Osteoblast (primary cell): ENCODE measurements around the gene DHRS7C. TPM values are rescaled to one million over a fixed set of nuclear protein-coding genes. Genes with fewer than 3 reads are reported as not detected.

Experiments
- DNase-seq: peaks from one replicate; pipeline ENCODE4 v3.0.0; 2011; ENCODE audit warnings: low spot score, mixed read lengths; ENCODE audit not compliant: insufficient read length; ENCODE audit errors: missing footprints
- H2AFZ ChIP-seq: 2 replicates; pipeline ENCODE4 v1.6.0; 2011; ENCODE audit warnings: mild to moderate bottlenecking, low read length
- H3K27ac ChIP-seq: 2 replicates; pipeline ENCODE4 v1.5.1; 2011; ENCODE audit warnings: mild to moderate bottlenecking, low read depth, low read length, moderate library complexity
- H3K27me3 ChIP-seq: 2 replicates; pipeline ENCODE4 v1.6.0; 2012; ENCODE audit warnings: mild to moderate bottlenecking, control low read depth, inconsistent platforms, low read length, moderate library complexity; ENCODE audit not compliant: insufficient read depth
- H3K36me3 ChIP-seq: 2 replicates; pipeline ENCODE4 v1.5.1; 2011; ENCODE audit warnings: mild to moderate bottlenecking, low read length, control low read depth, moderate library complexity; ENCODE audit not compliant: insufficient read depth
- H3K4me1 ChIP-seq: 2 replicates; pipeline ENCODE4 v1.5.1; 2011; ENCODE audit warnings: mild to moderate bottlenecking, low read length, control low read depth, moderate library complexity; ENCODE audit not compliant: insufficient read depth
- H3K4me2 ChIP-seq: 2 replicates; pipeline ENCODE4 v1.6.0; 2011; ENCODE audit warnings: mild to moderate bottlenecking, low read length; ENCODE audit not compliant: insufficient read depth
- H3K4me3 ChIP-seq: fragments of 200-600 bp; sonication (generic); 3 replicates; pipeline ENCODE4 v1.5.1; 2012; ENCODE audit warnings: mild to moderate bottlenecking, low read length, inconsistent platforms; ENCODE audit not compliant: insufficient read depth
- H3K79me2 ChIP-seq: 2 replicates; pipeline ENCODE4 v1.6.0; 2012; ENCODE audit warnings: mild to moderate bottlenecking, low read length, control low read depth, inconsistent platforms; ENCODE audit not compliant: insufficient read depth
- H3K9me3 ChIP-seq: 2 replicates; pipeline ENCODE4 v1.5.1; 2011; ENCODE audit warnings: low read depth, low read length, control low read depth
- H4K20me1 ChIP-seq: 2 replicates; pipeline ENCODE4 v1.6.0; 2012; ENCODE audit warnings: mild to moderate bottlenecking, low read length, control low read depth; ENCODE audit not compliant: insufficient read depth
- CTCF ChIP-seq: IDR thresholded peaks from 2 replicates; pipeline ENCODE4 v1.5.1; 2011; ENCODE audit warnings: mild to moderate bottlenecking, low read depth, low read length, moderate library complexity; ENCODE audit errors: extremely low read depth
- total RNA-seq: library from RNA; depleted of rRNA; stranded (reverse); fragments of >200 nt; gene quantifications from 2 replicates; pipeline ENCODE4 v1.2.3, GENCODE V29; 2012

Gene DHRS7C
- total RNA-seq, 1 donor = not detected

- H3K27ac ChIP-seq = no peak overlapping the region
- TF ChIP-seq CTCF = no peak
- no peaks in the 10 kb centered on the region for H3K27me3 ChIP-seq
- no peaks in the 10 kb centered on the region for H3K4me1 ChIP-seq
- no peak overlapping the region for H3K4me3 ChIP-seq
- no peak overlapping the region for H3K4me2 ChIP-seq
- no peaks in the 10 kb centered on the region for H3K79me2 ChIP-seq
- no peaks in the 10 kb centered on the region for H3K36me3 ChIP-seq
- H2AFZ ChIP-seq = no peak overlapping the region
- H3K9me3 ChIP-seq = no peaks in the 10 kb centered on the region
- no peaks in the 10 kb centered on the region for H4K20me1 ChIP-seq
- no peak for DNase-seq
These were observed 14.5 kb downstream of the DHRS7C start for GRCh38 chr17:9776911-9777310.

- H3K27me3 ChIP-seq = no peaks in the 10 kb centered on the region
- no peak for DNase-seq
- TF ChIP-seq CTCF = no peak
These were observed 18.7 kb downstream of the DHRS7C start for GRCh38 chr17:9772658-9773057.

GRCh38 chr17:9771465-9771864 lies 19.9 kb downstream of the DHRS7C start:
- Histone ChIP-seq H3K27ac (no peak overlapping the region), H4K20me1 (no peaks in the 10 kb centered on the region), H2AFZ (no peak overlapping the region), H3K36me3 (no peaks in the 10 kb centered on the region), H3K4me3 (no peak overlapping the region), H3K27me3 (no peaks in the 10 kb centered on the region), H3K4me1 (no peaks in the 10 kb centered on the region), H3K9me3 (no peaks in the 10 kb centered on the region), H3K79me2 (no peaks in the 10 kb centered on the region), H3K4me2 (no peak overlapping the region)
- peak; percentile 30 for DNase-seq
- TF ChIP-seq CTCF = no peak

More at GRCh38 chr17:9772658-9773057, 18.7 kb downstream of the DHRS7C start:
- Histone ChIP-seq H3K27ac (no peak overlapping the region), H3K79me2 (no peaks in the 10 kb centered on the region), H2AFZ (no peak overlapping the region), H3K4me2 (no peak overlapping the region), H3K36me3 (no peaks in the 10 kb centered on the region), H3K4me1 (no peaks in the 10 kb centered on the region), H3K4me3 (no peak overlapping the region), H4K20me1 (no peaks in the 10 kb centered on the region), H3K9me3 (no peaks in the 10 kb centered on the region)

GRCh38 chr17:9769036-9769695 lies 22.2 kb downstream of the DHRS7C start:
- Histone ChIP-seq H3K4me2 (no peak overlapping the region), H3K27me3 (no peaks in the 10 kb centered on the region), H2AFZ (no peak overlapping the region), H3K4me1 (no peaks in the 10 kb centered on the region), H3K27ac (no peak overlapping the region), H4K20me1 (no peaks in the 10 kb centered on the region), H3K9me3 (no peaks in the 10 kb centered on the region), H3K79me2 (no peaks in the 10 kb centered on the region), H3K36me3 (no peaks in the 10 kb centered on the region), H3K4me3 (no peak overlapping the region)
- DNase-seq = peak; percentile 55
- TF ChIP-seq CTCF = no peak
